ENCODE data around the gene TRMT1. TPM values are rescaled to one million over a fixed set of nuclear protein-coding genes. Genes with fewer than 3 reads are reported as not detected.
"Not testable (repeated sequence)": the region's sequence is repeated elsewhere in the genome, so short reads cannot be mapped to it uniquely, and the experiment has no call there.

TRMT1 gene
- 10 to 100 TPM; 22.0 to 23.6 TPM for total RNA-seq
- long read RNA-seq, transcript TRMT1-202 (17 exons, 2,142 nt) = major isoform, 12 of 31 reads
- long read RNA-seq, partial matches to known transcripts = 3 of 31 reads
- long read RNA-seq, other reads (novel, unspliced or antisense) = 15 of 31 reads

GRCh38 chr19:13116282-13117175, at the start of gene TRMT1:
Gene TRMT1, minus strand, starts transcription at chr19:13116740. Its CDS starts 341 bp downstream, at chr19:13116399.
- intact Hi-C loops (cut with DNase I, micrococcal nuclease) = no loop called here
- DNase-seq (peak; percentile 95), ATAC-seq (peak; percentile 79)

DNA sequence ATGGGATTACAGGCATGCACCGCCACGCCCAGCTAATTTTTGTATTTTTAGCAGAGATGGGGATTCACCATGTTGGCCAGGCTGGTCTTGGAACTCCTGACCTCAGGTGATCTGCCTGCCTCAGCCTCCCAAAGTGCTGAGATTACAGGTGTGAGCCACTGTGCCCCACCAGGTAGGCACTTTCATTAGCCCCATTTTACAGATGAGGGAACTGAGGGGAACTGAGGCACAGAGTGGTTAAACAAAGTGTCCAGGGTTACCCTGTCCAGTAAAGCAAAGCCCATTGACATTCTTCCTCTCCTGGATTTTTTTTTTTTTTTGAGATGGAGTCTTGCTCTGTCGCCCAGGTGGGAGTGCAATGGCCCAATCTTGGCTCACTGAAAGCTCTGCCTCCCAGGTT, 49.6 kb upstream of the TRMT1 start:
- not testable (repeated sequence) for ATAC-seq, DNase-seq

DNA sequence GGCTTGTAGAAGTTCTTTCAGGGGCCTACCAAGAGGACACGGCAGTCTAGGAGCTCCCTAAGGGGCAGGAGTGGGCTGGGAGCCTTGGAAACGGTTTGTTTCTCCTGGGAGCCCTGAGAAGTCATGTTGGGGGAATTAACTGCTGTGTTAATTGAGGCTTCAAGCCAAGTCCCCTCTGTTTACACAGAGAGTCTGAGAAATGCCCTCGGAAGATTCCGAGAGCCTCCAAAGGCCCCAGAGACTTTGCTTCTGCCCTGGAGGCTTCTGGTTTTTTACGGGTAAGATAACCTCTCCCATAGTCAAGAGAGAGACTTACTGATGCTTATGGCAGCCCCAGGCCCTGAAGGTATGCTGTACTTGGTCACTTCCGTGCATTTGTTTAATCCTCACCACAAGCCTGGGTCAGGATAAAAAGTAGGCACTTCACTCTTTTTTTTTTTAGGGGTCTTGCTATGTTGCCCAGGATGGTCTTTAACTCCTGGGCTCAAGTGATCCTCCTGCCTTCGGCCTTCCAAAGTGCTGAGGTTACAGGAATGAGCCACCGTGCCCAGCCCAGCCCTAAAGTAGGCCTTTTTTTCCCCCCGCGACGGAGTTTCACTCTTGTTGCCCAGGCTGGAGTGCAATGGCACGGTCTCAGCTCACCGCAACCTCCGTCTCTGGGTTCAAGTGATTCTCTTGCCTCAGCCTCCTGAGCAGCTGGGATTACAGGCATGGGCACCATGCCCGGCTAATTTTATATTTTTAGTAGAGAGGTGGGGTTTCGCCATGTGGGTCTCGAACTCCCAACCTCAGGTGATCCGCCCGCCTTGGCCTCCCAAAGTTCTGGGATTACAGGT, 48.8 kb upstream of the TRMT1 start:
- no peak for DNase-seq
- no peak for ATAC-seq
- intact Hi-C loops (cut with DNase I, micrococcal nuclease) = no loop called here

More for the DNA sequence above, 49.6 kb upstream of the TRMT1 start:
- intact Hi-C loops (cut with DNase I, micrococcal nuclease) = not testable (repeated sequence)

DNA sequence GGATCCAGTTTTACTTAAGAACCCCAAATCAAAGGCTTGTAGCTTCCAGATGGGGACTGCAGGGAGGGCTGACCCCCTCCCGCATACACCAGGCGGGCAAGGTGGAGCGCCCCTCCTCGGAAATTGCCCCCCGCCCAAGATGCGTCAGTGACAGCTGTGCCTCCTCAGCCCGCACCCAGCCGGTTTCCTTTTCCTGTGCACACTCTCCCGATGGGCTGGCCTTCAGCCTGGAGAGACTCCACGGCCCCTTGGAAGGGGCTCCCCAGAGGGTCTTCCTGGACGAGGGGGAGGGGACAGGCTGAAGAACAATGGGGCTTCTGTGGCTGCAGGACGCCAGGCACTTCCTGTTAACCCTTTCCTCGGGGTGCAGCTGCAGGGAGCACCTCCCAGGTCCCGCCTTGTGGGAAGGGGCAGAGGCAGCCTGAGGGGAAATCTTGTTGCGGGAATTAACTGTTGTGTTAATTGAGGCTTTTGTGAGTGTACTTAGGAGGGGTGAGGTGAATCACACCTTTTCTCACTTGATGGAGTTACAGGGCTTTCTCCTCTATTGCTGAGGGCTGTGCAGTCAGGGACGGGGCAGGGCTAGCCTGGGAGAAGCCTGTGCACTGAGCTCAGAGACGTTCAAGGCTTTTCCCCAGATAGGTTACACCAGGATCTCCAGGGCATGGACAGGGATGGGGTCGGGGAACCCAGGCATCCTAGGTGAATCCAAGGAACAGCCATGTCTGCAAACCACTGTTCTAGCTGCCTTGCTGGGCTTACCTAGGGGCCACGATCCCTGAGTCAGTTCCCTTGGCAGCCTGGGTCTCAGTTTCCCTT, 48.0 kb upstream of the TRMT1 start:
- peak; percentile 13 for ATAC-seq
- intact Hi-C loops (cut with DNase I, micrococcal nuclease) = no loop called here
- peak; percentile 75 to 88 for DNase-seq

GRCh38 chr19:13163609-13164342, 47.2 kb upstream of the TRMT1 start:
- intact Hi-C loops (cut with DNase I, micrococcal nuclease) = no loop called here
- ATAC-seq = peak; percentile 21
- DNase-seq = peak; percentile 79 to 85

DNA sequence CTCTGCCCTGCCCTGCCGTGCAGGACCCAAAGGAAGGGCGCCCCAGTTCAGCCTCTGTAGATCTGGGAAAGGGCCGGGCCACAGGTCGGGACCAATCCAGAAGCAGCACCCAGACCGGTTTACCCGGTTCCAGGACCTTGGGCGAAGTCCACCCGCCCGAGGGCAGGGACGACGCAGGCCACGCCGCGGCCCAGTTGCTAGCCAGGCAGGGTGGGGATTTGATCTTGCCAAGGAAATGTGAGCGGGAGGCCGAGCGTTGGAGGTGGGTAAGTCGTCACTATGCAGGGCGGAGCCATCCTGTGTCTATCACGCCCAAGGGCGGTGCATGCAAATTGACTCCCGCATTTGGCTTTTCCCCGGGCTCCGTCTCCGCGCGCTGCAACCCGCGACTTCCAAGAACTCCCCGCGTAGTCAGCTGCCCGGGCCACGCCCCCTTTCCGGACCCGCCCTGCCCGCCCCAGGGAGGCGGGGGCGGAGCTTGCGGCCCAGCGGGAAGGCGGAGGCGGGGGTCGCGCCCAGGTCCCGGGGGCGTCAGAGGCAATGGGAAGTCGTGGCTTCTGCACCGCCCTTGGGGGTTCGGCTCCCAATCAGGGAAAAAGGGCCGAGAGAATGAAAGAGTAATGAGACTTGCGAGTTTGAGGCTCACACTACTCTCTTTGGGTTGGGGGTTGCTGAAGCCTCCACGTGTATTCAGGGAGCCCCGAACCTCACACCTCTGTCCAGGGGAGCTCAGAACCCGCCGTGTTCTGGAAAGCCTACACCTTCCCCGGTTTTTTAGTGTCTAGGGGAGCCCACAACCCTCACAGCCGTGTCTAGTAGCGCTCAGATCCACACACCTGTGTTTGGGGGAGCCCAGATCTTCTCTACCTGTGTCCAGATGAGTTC, 46.4 kb upstream of the TRMT1 start:
- ATAC-seq (peak; percentile 65), DNase-seq (peak; percentile 98 to 100)
- intact Hi-C loops (cut with DNase I, micrococcal nuclease) = no loop called here

DNA sequence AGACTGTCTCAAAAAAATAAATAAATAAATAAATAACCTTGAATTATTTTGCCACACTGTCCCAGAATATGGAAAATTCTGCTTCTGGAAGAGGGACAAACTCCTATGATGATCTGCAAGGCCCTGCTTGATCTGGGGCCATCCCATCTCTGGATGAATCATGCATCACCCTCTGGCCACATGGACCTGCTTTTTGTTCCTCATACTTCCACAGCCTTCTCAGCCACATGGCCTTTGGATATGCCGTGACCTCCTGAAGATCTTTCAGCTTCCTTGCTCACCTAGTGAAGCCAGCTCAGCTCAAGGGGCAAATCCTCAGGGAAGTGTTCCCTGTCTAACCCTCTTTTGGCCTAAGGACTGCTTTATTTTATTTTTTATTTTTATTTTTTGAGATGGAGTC, 44.0 kb upstream of the TRMT1 start:
- DNase-seq = no peak
- ATAC-seq = no peak
- intact Hi-C loops (cut with DNase I, micrococcal nuclease) = no loop called here

DNA sequence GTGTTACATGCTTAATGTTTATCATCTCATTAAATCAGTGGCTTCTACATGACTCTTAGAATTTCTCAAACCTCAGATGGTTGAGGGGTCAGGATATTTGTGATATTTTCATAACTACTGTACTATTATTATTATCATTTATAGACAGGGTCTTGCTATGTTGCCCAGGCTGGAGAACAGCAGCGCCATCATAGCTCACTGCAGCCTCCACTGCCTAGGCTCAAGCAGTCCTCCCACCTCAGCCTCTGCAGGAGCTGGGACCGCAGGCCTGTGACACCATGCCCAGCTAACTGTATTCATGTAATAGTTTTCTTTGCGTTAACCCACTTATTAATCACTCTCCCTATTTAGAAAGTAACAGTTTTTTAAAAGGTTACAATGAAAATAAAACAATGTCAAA, 43.2 kb upstream of the TRMT1 start:
- DNase-seq (no peak), ATAC-seq (no peak)
- intact Hi-C loops (cut with DNase I, micrococcal nuclease) = no loop called here

GRCh38 chr19:13155472-13156359, 39.2 kb upstream of the TRMT1 start:
- DNase-seq (peak; percentile 84 to 87), ATAC-seq (peak; percentile 32)
- intact Hi-C loops (cut with DNase I, micrococcal nuclease) = no loop called here

DNA sequence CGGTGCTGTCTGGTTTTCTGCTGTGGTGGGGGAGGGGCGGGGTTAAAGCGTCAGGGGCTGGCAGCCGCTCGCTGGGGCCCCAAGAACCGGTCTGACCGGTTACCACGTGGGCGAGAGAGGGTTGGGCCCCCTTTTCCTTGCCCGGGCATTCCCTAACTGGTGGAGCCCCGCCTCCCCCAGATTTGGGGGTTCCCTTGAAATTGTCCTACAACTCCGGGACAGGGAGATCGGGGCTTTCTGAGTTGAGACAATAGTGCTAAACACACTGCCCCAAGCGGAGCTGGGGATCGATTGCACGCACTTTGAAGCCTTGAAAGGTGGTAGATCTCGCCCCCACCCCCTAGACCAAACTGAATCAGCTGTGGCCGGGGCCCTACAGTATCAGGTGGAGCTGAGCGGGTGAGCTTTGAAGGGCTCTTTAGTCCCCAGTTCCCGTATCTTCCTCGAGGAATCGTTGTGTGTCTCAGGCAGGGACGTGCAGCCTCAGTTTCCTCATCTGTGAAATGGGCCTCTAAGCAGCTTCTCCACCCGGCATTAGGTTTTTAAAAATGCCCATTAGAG, 38.5 kb upstream of the TRMT1 start:
- DNase-seq (peak; percentile 93 to 94), ATAC-seq (peak; percentile 27)
- intact Hi-C loops (cut with DNase I, micrococcal nuclease) = no loop called here

- intact Hi-C loops (cut with DNase I, micrococcal nuclease) = no loop called here
- ATAC-seq (peak; percentile 30), DNase-seq (peak; percentile 92 to 96)
These were observed 37.8 kb upstream of the TRMT1 start for GRCh38 chr19:13154241-13154778.

GRCh38 chr19:13153569-13154240, 37.2 kb upstream of the TRMT1 start:
- ATAC-seq (no peak), DNase-seq (peak in 1 of 2 donors; percentile 58)
- intact Hi-C loops (cut with DNase I, micrococcal nuclease) = no loop called here

DNA sequence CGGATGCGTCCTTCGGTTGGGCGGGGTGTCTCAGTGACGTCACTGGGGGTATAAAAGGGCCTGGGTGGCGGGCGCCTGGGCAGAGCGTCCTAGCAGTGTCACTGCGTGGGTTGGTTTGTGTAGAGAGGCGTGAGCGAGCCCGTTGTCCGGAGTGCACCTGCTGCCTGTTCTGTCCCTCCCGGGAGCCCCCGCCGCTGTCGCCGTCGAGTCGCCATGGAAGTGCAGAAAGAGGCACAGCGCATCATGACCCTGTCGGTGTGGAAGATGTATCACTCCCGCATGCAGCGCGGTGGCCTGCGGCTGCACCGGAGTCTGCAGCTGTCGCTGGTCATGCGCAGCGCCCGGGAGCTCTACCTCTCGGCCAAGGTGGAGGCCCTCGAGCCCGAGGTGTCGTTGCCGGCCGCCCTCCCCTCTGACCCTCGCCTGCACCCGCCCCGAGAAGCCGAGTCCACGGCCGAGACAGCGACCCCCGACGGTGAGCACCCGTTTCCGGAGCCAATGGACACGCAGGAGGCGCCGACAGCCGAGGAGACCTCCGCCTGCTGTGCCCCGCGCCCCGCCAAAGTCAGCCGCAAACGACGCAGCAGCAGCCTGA, 36.5 kb upstream of the TRMT1 start:
- ATAC-seq = peak; percentile 33
- intact Hi-C loops (cut with DNase I, micrococcal nuclease) = no loop called here
- DNase-seq = peak; percentile 95 to 96

- intact Hi-C loops (cut with DNase I, micrococcal nuclease) = no loop called here
- DNase-seq (no peak), ATAC-seq (peak; percentile 0)
These were observed 35.9 kb upstream of the TRMT1 start for GRCh38 chr19:13152356-13152973.
